ENCODE measurements around the gene TSPEAR.
"Not testable (repeated sequence)": the region's sequence is repeated elsewhere in the genome, so short reads cannot be mapped to it uniquely, and the experiment has no call there.

The TSPEAR gene

GRCh38 chr21:44511938-44512275 is 199.5 kb downstream of the TSPEAR start:
- no peak for DNase-seq

- no peak for DNase-seq
These were observed 200.0 kb downstream of the TSPEAR start for GRCh38 chr21:44511219-44511937.

- DNase-seq = peak; percentile 67
These were observed 200.7 kb downstream of the TSPEAR start for GRCh38 chr21:44510508-44511218.

- DNase-seq = no peak
These were observed 201.3 kb downstream of the TSPEAR start for GRCh38 chr21:44510109-44510507.

- DNase-seq = no peak
These were observed 201.8 kb downstream of the TSPEAR start for GRCh38 chr21:44509539-44509938.

GRCh38 chr21:44508711-44509445 is 202.5 kb downstream of the TSPEAR start:
- DNase-seq = no peak

- DNase-seq = no peak
These were observed 203.0 kb downstream of the TSPEAR start for GRCh38 chr21:44508426-44508710.

- DNase-seq = no peak
These were observed 203.5 kb downstream of the TSPEAR start for GRCh38 chr21:44507673-44508425.

GRCh38 chr21:44506279-44507255 is 204.8 kb downstream of the TSPEAR start:
- DNase-seq = no peak

- no peak for DNase-seq
These were observed 205.6 kb downstream of the TSPEAR start for GRCh38 chr21:44505673-44506278.

- DNase-seq = no peak
These were observed 207.4 kb downstream of the TSPEAR start for GRCh38 chr21:44503901-44504399.

GRCh38 chr21:44503006-44503889 is 208.1 kb downstream of the TSPEAR start:
- DNase-seq = not testable (repeated sequence)

- no peak for DNase-seq
These were observed 209.0 kb downstream of the TSPEAR start for GRCh38 chr21:44502171-44502958.

GRCh38 chr21:44500111-44500510 is 211.3 kb downstream of the TSPEAR start:
- DNase-seq = no peak

GRCh38 chr21:44499631-44500030 is 211.7 kb downstream of the TSPEAR start:
- DNase-seq = no peak

- DNase-seq = no peak
These were observed 212.2 kb downstream of the TSPEAR start for GRCh38 chr21:44499211-44499560.

GRCh38 chr21:44498280-44499210 is 212.8 kb downstream of the TSPEAR start:
- DNase-seq = no peak

GRCh38 chr21:44497703-44498126 is 213.7 kb downstream of the TSPEAR start:
- DNase-seq = no peak

All from activated gamma-delta T cell (primary cell).